Caco-2 (cell line): Measurements from ENCODE around the gene RNF41. TPM values are rescaled to one million over a fixed set of nuclear protein-coding genes. Genes with fewer than 3 reads are reported as not detected.

Source experiments
- BruUV-seq: library from RNA; stranded (reverse); fragments of 400-500 nt; replicated peaks from 2 replicates; lab custom pipeline; 2021; lab: Mats Ljungman, UMichigan
- CTCF ChIA-PET: fragments of 300-600 bp; sonication (Branson Sonifier 250); formaldehyde crosslinking; loops from one replicate; lab custom pipeline; 2022; ENCODE audit warnings: antibody characterized with exemption; lab: Charles Lee
- POLR2A ChIA-PET: fragments of 300-600 bp; sonication (Branson Sonifier 250); formaldehyde crosslinking; loops from one replicate; lab custom pipeline; 2022; ENCODE audit warnings: antibody characterized with exemption; lab: Charles Lee
- DNase-seq, 2 experiments: peaks; one replicate each; pipeline versions ENCODE4 v3.0.0 to v3.0.0-alpha.2; 2020 to 2022
- H3K27me3 ChIP-seq: replicated peaks from 2 replicates; pipeline ENCODE4 v1.6.0; 2011; ENCODE audit warnings: low read length; ENCODE audit not compliant: control insufficient read depth, insufficient read depth
- H3K36me3 ChIP-seq: 2 replicates; pipeline ENCODE4 v1.5.1; 2011; ENCODE audit warnings: low read length; ENCODE audit not compliant: control insufficient read depth, insufficient read depth
- H3K4me1 ChIP-seq: fragments of 250-450 bp; sonication (Bioruptor Pico); 2 replicates; pipeline ENCODE4 v1.5.1; 2020; ENCODE audit warnings: mild to moderate bottlenecking
- H3K4me3 ChIP-seq: 2 replicates; pipeline ENCODE4 v1.5.1; 2011; ENCODE audit warnings: low read depth, mild to moderate bottlenecking, control low read depth, low read length
- H3K9me3 ChIP-seq: fragments of 250-450 bp; sonication (Bioruptor Pico); 2 replicates; pipeline ENCODE4 v1.5.1; 2020; ENCODE audit warnings: mild to moderate bottlenecking, moderate library complexity
- H3K27ac Mint-ChIP-seq: one replicate; pipeline ENCODE4 v1.8.0; 2022; ENCODE audit warnings: mixed read lengths; ENCODE audit not compliant: unreplicated experiment
- H3K27me3 Mint-ChIP-seq: one replicate; pipeline ENCODE4 v1.8.0; 2022; ENCODE audit warnings: mixed read lengths; ENCODE audit not compliant: insufficient read depth, unreplicated experiment
- H3K36me3 Mint-ChIP-seq: one replicate; pipeline ENCODE4 v1.8.0; 2022; ENCODE audit warnings: mild to moderate bottlenecking, mixed read lengths; ENCODE audit not compliant: insufficient read depth, unreplicated experiment
- H3K4me1 Mint-ChIP-seq: one replicate; pipeline ENCODE4 v1.8.0; 2022; ENCODE audit warnings: low read depth, mixed read lengths; ENCODE audit not compliant: unreplicated experiment
- H3K4me3 Mint-ChIP-seq: one replicate; pipeline ENCODE4 v1.8.0; 2022; ENCODE audit warnings: mild to moderate bottlenecking, moderate library complexity, mixed read lengths; ENCODE audit not compliant: unreplicated experiment
- H3K9me3 Mint-ChIP-seq: one replicate; pipeline ENCODE4 v1.8.0; 2022; ENCODE audit warnings: mixed read lengths; ENCODE audit not compliant: unreplicated experiment
- CTCF ChIP-seq, 2 experiments: fragments of 200-600 bp in 1 of 2; IDR thresholded peaks; 1 replicate in 1 of 2; 2 replicates in 1 of 2; pipeline versions ENCODE4 v1.5.1 to v1.8.0; 2011 to 2022; ENCODE audit warnings: antibody characterized with exemption in 1 of 2, control low read depth in 1 of 2, inconsistent platforms in 1 of 2, low read depth in 1 of 2, low read length in 1 of 2, mild to moderate bottlenecking in 1 of 2, moderate library complexity in 1 of 2; ENCODE audit not compliant: insufficient read depth in 1 of 2, severe bottlenecking in 1 of 2, unreplicated experiment in 1 of 2
- intact Hi-C: fragments of 100-400 bp; cut with micrococcal nuclease; formaldehyde crosslinking; loops from one replicate; pipeline ENCODE4 v1.10.0; 2022; ENCODE audit not compliant: unreplicated experiment
- total RNA-seq: library from RNA; stranded (reverse); gene quantifications from 2 replicates; pipeline ENCODE4 v1.2.3, GENCODE V29; 2022

The RNF41 gene
- total RNA-seq, 1 experiment from 2014 or later = 53.4 TPM

DNA sequence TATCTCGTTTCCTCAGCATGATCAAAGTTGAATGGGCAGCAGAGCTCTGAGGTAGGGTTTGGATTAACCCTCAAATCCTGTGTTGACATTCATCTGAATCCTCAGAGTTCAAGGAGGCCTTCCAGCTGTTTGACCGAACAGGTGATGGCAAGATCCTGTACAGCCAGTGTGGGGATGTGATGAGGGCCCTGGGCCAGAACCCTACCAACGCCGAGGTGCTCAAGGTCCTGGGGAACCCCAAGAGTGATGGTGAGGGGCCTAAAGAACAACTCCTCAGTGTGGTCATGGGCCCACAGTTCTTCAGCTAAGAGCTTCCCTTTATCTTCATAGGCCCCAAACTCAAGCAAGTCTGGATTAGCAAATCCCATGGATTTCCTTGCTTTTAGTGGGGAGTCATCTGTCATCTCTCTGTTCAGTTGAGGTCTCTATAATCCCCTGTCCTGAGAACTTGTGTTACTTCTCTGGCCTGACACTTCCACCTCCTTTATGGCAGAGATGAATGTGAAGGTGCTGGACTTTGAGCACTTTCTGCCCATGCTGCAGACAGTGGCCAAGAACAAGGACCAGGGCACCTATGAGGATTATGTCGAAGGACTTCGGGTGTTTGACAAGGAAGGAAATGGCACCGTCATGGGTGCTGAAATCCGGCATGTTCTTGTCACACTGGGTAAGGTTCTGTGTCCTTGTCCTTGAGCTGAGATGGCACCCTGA lies 62.1 kb downstream of the RNF41 start:
- TF ChIP-seq CTCF (IDR thresholded peaks at IDR 0.05; ENCODE audit: insufficient read depth in 1 of 2, low read depth in 1 of 2, low read length in 1 of 2, severe bottlenecking in 1 of 2, unreplicated experiment in 1 of 2) = no peak
- peaks cover 84% of the 10 kb centered on the region for H3K36me3 Mint-ChIP-seq
- POLR2A ChIA-PET = interaction anchor here (1.2 to 2.2 kb wide), 4 partner anchors 31 to 56 kb away, joined by 4 to 27 read pairs (median 8); partner anchors contain the start of genes ESYT1, PA2G4 and ZC3H10
- no peak for DNase-seq
- H3K27ac Mint-ChIP-seq = peak overlapping the region; percentile 88
- H3K9me3 Mint-ChIP-seq = no peaks in the 10 kb centered on the region
- H3K4me3 Mint-ChIP-seq = peak overlapping the region; percentile 79
- intact Hi-C loops = loop anchor here (1.0 kb wide), 1 partner anchor 30 kb away; the partner anchor contains the start of gene SMARCC2
- Histone ChIP-seq H3K36me3 (no peaks in the 10 kb centered on the region; the same call in none of the 2 replicates), H3K4me3 (peak overlapping the region; percentile 59), H3K9me3 (no peaks in the 10 kb centered on the region), H3K27me3 (no peaks in the 10 kb centered on the region), H3K4me1 (peaks cover 14% of the 10 kb centered on the region)
- BruUV-seq = no TSS peak
- CTCF ChIA-PET = interaction anchor here (1.7 to 2.2 kb wide), 3 partner anchors 30 to 41 kb away, joined by 7 to 24 read pairs (median 14); partner anchors contain the start of genes ESYT1, SMARCC2 and ZC3H10
- H3K27me3 Mint-ChIP-seq = no peaks in the 10 kb centered on the region
- peaks cover 32% of the 10 kb centered on the region for H3K4me1 Mint-ChIP-seq

DNA sequence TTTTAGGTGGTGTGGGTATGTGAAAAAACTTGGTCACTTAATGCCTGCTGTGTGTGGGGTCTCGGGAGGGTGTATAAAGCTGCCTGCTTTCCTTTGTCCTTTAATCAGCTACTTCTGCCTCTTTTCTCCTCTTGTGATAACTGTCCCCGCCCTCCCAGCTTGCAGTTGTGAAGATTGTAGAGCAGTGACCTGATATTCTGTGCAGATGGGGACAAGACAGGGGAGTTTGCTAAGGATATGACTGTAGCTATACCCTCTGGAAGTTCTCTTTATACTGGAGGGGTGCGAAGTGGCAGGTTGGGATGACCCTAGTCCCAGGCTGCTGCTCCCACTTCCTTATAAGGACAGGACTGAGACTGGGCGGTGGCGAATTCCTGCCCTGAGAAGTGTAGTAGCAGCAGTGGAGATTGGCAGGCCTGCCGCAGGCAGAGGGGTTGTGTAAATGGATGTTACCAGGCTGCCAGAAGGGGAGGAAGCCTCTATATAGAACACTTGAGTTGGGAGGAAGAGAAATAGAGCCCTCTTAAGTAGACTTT lies 62.7 kb downstream of the RNF41 start:
- BruUV-seq = TSS peak; percentile 65
- peaks cover 14% of the 10 kb centered on the region for H3K4me1 ChIP-seq
- ChIA-PET POLR2A (interaction anchor here (0.8 to 2.2 kb wide), 9 partner anchors 30 to 201 kb away, joined by 3 to 27 read pairs (median 6); partner anchors contain the start of genes ESYT1, PA2G4, RNF41 and SMARCC2), CTCF (interaction anchor here (1.7 to 2.2 kb wide), 3 partner anchors 30 to 40 kb away, joined by 7 to 24 read pairs (median 14); partner anchors contain the start of genes ESYT1, SMARCC2 and ZC3H10)
- DNase-seq = peak; percentile 75 to 83
- H3K27me3 ChIP-seq = no peaks in the 10 kb centered on the region
- H3K36me3 ChIP-seq = no peaks in the 10 kb centered on the region; the same call in none of the 2 replicates
- peak overlapping the region; percentile 88 for H3K27ac Mint-ChIP-seq
- H3K4me3 ChIP-seq = peak overlapping the region; percentile 59
- H3K9me3 ChIP-seq = no peaks in the 10 kb centered on the region
- no peaks in the 10 kb centered on the region for H3K9me3 Mint-ChIP-seq
- no peaks in the 10 kb centered on the region for H3K27me3 Mint-ChIP-seq
- TF ChIP-seq CTCF (IDR thresholded peaks at IDR 0.05; ENCODE audit: insufficient read depth in 1 of 2, low read depth in 1 of 2, low read length in 1 of 2, severe bottlenecking in 1 of 2, unreplicated experiment in 1 of 2) = no peak
- intact Hi-C loops = loop anchor here (1.0 kb wide), 1 partner anchor 30 kb away; the partner anchor contains the start of gene SMARCC2
- peaks cover 33% of the 10 kb centered on the region for H3K4me1 Mint-ChIP-seq
- peaks cover 78% of the 10 kb centered on the region for H3K36me3 Mint-ChIP-seq
- peak overlapping the region; percentile 79 for H3K4me3 Mint-ChIP-seq
